Left forelimb (tissue), 1 donor: Measurements from ENCODE around the gene NPAS3.

ENCODE experiments used
- DNase-seq: peaks from one replicate; pipeline ENCODE4 v3.0.0-alpha.2; 2018; ENCODE audit warnings: low spot score

NPAS3 gene

DNA sequence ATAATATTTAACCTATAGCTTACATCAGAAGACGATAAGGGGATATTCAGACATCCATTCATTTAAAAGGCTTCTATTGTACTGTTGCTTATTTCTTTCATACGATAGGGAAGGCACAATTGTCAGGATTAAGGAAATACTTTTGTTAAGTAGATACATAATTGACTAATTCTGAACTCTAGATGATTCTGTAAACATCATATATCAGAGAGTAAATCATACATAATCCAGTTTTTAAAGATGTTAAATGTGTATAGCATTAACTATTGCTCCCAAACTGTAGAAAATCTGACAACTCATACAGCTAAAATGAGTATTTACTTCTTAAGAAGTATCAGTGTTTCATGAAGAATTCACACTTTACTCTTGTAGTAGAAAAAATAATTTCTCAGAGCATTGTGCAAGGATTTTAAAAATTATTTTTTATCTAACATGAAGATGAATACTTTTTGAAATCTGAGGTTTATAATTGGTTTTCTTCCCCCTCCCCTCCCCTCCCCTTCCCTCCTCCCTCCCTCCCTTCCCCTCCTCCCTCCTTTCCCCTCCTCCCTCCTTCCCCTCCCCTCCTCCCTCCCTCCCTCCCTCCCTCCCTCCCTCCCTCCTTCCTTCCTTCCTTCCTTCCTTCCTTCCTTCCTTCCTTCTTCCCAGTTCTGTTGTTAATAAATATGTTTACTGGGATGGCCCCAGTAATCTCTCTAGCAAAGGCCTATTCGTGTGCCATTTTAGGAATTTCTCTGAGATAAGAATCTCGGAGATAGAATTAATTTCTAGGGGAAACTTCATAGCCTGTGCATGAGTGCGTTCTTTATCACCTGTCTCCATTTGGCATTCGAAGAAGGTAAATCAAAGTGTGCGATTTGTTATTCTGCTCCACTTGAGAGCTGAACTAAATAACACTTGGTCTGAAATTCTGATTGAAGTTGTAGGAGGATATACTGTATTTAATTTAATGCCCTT, 2.3 kb downstream of the NPAS3 start:
- no peak for DNase-seq

DNA sequence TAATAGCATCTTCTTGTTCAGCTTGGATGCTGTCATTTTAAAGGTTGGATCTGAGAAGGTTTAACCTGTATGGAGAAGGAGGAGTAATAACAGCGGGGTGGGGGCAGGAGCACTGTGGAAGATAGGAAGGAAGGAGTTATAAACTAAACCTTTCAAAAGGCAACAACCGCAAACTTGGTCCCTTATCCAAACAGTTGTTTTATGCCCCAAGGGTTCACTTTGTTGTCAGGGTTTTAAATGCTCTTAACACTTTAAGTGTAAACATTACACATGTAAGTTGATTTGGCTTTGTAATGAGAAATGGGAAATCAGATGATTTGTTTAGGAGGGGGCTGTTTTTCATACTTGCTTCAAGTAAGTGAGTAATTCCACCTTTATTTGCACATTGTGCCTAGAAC, 3.0 kb downstream of the NPAS3 start:
- DNase-seq = no peak

DNA sequence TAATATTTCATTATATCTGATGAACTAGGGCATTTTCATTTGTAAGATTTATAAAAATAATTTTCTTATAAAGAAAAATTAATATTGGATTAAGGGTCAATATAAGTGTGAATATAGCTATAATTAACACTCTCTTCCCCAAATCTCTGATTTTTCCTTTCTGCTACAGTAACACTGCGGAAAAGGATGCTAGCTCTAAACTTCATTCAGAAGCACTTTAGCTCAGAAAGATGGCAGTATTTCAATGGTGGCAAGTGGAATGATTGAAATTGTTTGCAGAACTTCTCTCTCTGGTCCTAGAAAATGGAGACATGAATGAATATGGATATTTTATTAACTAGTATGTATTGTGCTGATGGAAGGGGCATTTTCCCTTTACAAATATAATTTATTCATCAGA, 8.4 kb downstream of the NPAS3 start:
- no peak for DNase-seq

DNA sequence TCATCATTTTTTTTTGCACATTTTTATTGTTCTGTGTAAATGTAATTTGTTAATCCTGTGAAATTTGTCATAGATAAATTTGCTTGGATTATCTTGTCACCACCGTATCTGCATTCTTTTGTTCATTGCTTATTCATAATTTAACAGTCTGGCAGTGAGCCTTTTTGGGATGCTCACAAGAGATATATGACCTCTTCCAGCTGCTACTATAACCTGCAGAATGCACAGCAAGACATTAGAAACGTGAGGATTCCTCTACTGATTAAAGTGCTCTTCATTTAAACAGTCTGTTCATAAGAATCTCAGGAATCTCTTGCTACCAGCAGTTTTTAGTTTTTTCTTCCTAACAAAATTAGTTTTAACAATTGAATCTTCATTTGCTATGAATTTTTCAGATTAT, 9.1 kb downstream of the NPAS3 start:
- no peak for DNase-seq

DNA sequence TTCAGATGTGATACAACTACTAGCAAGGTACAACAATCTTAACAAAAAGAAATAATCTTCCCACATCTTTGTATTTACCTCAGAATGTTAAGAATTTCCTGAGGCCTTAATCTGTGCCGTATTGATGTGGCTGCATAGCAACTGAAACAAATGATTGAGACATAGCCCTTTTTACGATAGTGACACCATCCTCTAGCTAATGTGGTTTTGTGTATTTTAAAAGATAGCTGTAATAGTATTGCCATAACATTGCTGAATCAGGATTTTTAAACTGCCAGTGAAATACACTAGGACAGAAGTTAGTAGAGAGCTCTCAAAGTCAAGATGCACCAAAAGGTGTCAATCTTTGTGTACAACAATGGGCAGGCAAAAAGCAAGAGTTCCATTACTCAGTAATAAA, 11.9 kb downstream of the NPAS3 start:
- DNase-seq = no peak

DNA sequence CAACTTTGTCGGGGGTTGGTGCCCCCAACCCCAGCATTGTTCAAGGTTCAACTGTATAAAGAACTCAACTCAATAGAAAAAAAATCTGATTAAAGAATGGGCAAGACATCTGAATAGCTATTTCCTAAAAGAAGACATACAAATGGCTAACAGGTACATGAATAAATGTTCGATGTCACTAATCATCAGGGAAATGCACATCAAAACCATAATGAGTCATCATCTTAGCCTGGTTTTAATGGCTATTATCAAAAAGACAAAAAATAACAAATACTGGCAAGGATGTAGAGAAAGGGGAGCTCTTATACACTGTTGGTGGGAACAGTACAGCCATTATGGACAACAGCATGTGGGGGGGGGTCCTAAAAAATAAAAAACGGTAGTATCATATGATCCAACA, 28.7 kb downstream of the NPAS3 start:
- no peak for DNase-seq

DNA sequence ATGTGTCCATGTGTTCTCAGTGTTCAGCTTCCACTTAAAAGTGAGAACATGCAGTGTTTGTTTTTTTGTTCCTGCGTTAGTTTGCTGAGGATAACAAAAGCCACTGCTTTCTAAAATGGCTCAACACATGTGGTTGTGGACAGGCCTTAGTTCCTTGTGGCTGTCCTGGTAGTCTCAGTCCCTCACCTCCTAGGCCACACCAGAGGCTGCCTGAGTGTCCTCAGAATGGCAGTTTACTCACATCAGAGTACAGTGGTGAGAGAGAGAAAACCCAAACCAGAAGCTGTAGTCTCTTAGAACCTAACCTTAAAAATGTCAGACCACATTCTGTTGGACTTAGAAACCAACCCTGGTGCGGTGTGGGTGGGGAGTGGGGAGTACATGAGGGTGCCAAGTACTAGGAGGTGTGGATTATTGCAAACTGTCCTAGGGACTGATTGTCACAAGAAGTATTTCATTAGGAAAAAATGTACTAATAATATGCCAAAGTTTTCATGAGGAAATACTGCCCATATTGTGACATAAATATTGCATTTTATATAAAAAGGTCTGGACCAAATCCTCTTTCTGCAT, 30.4 kb downstream of the NPAS3 start:
- no peak for DNase-seq

DNA sequence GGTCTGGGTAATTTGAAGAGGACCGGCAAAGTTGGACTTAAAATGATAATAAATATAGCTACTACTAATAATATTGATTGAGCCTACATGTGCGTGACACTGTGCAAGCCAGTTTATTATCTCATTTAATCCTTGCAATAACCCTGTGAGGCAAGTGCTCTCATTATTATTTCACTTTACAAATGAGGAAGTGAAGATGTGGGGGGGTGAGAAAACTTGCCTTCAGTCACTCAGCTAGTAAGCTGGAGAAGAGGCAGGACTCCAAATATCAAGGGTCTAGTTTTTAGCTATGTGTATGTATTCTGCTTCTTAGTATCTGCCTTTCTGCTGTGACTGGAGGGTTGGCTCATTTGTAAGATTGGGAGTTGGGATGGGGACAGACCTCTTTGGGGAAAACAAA, 39.2 kb downstream of the NPAS3 start:
- no peak for DNase-seq

DNA sequence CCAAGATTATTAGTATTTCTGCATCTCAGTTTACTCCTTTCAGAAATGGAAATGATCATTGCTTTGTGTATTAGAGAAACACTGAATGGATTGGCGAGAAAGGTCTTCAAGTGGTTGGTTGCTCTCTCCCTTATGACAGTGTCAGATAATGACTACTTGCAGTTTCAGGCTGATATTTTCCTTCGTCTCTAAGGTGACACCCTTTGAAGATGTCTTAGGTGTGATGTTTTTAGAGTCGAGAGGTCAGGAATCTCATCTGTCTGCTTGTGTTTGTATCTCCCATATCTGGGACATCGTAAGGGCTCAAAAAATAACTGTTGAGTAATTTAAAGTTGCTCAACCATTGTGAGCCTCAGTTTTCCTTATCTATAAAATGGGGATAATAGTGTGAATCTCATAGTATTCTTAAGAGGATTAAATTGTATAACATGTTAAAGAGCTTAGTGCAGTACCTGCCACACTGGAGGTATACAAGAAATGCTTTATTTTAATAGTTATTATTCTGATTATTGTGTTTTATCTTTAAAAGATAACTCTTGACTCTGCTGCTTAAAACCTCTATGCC, 40.1 kb downstream of the NPAS3 start:
- no peak for DNase-seq

DNA sequence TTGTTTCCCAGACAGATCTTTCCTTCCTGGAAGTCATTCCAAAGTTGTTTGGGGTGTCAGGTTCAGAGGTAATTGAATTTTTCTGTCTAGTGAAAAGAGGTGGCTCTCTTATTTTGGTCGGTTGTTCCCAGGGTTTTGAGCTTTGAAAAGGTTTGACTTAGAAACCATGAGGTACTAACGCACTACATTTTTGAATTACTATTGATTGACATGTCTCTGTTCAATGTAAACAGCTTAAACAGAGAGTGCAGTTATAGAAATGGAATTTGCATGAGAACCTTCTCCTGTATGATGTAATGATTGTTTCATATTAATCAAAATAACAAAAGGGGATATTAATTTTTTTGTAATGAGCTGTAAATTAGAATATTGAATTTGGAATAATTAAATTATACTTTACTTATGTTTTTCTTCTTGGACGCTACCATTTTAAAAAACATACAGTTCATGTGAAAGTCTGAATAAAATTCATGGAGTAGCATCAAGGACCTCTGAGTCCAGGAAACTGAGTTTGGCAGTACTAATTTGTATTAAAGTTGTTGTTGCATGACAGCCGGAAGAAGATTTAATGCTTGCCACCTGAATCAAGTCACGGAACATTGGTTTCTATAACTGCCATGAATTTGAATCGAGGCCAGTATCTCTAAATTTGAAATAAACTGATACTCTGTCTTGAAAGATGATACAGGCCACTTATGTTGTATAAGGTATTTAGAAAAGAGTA, 41.7 kb downstream of the NPAS3 start:
- DNase-seq = no peak

DNA sequence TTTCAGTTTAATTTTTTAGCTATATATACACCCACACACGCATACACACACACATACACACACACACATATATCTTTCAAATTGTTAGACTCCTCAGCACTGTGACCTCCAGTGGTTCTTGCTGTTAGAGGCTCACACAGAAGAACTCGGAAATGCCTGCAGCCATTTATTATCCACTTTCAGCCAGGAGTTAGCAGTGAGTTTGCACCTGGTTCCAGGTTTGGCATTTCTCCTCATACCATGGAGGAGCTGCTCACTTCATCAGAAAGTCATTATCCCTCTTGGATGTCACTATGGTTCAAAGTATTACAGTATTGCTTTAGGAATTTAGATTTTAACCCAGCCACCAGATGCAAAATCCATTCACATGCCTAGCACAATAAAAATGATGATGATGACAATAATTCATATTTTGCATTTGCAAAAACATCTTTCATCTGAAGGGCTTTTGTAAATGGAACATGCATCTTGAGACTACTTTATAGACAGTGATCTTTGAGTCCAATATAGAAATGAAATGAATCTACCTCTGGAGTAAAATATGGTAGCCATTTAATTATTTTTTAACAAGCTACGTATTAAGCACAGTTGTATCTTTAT, 42.3 kb downstream of the NPAS3 start:
- no peak for DNase-seq

DNA sequence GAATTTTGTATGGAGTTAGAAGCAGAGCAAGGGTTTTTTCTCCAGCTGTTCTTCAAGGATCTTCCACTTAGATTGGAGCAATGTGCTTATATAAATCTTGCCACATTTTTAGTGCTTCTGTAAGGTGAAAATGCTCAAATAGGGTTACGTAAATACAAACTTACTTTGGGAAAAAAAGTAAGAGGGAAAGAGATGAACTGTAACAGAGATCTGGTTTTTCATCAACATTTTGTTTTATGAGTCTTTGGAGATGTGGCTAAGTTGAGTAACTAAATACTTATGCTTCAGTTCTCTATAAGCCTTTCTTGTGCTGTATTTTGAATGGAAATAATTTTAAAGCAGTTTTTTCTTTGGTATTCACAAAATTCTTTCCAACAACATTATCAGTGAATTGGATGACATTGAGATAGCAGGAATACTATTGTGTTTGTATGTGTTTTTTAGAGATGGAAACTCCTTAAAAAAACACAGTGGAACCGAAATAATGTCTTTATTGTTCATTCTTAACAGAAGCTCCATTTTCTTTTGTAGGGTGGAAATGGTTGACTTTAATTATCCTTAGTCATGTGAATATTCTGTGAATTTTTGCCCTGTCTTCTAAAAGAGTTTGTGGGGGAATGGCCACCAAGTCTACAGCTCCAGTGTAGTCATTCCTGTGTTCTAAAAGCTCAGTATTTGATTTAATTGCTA, 45.7 kb downstream of the NPAS3 start:
- DNase-seq = no peak

DNA sequence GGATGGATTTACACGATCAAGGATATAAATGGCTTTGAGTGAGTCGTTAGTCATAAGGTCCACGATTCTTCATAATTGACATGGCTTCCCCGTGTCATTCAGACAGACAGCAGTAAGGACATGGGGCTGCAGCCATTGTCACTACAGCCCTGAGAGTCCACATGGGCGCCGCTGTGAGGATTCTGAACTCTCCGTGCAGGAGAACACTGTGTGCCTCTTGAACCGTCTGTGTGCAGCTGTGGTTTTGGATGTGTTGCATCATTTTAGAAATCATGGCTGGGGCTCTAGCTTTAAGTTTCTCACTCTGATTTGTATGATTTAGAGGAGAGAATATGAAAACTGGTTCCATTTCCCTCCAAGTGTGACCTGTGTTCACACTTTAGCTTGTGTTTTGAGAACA, 47.2 kb downstream of the NPAS3 start:
- no peak for DNase-seq

DNA sequence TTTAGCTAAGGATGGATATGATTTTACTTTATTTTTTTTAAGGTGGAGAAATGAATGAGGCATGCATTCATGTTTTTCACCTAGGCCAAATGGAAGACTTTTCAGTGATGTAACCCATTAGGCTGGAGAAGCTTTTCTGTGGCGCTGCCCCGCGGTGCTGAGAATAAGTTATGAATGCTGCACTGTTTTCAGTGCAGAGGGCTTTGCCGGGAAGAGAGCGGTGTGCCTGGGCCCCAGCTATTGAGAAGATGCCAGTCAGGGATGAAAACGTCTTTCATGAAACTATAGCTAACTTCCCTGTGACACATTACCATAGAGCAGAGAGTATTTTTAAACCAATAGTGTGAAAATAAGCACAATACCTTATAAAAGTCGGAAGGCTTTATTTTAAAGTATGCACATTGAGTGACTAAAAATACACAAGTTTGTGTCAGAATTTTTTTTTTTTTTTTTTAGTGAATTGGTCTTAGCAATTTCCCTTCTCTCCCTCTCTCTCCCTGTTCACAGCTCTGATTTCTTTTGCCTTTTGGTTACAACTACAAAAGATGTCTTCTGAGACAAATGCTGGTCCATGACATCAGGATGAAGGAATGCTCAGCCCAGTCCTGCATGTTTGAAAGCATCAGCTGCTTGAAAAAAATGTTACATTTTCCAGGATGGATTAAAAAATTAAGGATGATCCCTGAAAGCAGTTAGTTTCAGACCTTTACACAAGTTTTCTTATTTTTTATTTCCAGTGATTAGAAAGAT, 48.3 kb downstream of the NPAS3 start:
- no peak for DNase-seq

DNA sequence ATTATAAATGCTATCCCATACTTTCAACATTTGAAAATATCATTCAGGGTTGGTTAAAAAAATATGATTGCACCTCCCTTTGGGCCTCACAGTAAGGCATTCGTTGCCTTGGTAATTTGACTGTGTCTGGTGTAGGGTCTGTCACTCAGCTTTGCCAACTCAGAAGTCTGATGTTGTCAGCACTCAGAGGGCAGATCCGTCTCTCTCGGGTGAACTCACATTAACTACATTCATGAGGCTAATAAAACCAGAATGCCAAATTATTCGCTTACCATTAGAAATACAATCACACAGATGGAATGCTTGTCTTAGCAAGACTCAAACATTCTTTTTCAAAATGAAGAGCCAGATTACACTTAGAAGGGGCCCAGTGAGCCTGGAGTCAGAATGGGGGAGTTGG, 53.0 kb downstream of the NPAS3 start:
- no peak for DNase-seq

DNA sequence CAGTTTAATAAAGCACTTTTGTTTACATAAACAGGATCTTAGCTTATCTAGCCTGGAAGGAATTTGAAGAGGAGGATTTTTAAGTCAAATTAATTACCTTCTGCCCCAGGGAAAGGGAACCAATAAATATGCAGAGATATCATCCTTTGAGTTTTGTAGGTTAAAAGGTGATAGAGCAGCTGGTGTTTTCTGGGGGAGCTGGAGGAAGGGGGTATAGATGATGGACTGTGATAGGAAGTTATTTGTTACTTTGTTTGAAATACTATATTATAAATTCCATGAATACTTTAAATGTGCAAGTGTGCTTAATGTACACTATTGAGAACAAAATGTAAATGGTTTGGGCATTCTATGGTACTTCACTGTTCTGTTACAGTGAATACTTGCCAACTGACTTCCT, 55.2 kb downstream of the NPAS3 start:
- DNase-seq = no peak

DNA sequence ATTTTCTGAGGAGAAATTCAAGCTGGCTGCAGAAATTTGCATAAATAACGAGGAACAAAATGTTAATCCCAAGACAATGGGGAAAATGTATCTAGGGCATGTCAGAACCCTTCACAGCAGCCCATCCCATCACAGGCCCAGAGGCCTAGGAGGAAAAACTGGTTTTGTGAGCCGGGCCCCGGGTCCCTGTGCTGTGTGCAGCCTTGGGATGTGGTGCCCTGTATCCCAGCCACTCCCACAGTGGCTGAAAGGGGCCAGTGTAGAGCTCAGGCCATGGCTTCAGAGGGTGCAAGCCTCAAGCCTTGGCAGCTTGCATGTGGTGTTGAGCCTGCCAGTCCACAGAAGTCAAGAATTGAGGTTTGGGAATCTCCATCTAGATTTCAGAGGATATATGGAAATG, 57.7 kb downstream of the NPAS3 start:
- DNase-seq = no peak

DNA sequence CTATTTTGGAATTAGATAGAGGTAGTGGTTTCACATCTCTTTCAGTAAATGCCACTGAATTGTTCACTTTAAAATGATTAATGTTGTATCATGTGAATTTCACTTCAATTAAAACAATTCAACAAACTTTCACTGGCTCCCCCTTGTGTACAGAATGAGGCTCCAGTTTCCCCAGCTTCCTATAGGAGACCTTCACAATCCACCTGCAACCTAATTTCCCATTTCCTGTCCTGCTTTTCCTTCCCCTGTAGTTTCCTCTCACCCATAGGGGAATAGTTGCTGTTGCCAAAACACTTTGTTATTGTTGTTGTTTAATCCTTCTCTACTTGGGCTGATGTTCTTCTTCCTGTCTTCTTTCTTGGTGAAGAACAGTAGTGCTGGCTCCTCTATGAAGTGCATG, 59.8 kb downstream of the NPAS3 start:
- DNase-seq = no peak

DNA sequence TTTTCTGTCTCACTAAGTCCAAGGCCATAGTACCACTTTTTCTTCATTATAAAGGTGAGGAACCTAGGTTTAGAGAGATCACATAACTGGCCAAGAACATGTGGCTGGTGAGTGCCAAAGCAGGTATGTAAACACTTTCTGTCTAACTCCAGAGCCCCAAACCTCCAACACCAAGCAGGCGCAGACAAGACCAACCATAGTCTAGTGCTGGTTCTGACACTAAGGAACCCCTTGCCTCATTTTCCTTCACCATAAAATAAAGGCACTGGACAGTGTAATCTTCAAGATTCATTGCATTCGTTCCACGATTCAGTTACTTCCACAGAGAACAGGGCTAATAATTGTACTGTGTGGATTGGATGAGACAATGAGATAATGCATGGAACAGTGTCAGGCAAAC, 71.0 kb downstream of the NPAS3 start:
- no peak for DNase-seq

DNA sequence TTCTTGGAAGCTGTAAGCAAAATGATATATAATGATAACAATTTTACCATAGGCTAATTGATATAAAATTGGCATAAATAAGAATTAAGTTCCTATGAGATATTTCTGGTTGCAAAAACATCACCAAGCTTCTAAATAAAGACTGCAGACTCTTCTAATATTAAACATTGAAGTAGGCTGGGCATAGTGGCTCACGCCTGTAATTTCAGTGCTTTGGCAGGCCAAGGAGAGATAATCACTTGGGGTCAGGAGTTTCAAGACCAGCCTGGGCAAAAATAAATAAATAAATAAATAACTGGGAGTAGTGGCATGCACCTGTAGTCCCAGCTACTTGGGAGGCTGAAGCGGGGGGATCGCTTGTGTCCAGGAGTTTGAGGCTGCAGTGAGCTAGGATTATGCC, 71.8 kb downstream of the NPAS3 start:
- DNase-seq = no peak

DNA sequence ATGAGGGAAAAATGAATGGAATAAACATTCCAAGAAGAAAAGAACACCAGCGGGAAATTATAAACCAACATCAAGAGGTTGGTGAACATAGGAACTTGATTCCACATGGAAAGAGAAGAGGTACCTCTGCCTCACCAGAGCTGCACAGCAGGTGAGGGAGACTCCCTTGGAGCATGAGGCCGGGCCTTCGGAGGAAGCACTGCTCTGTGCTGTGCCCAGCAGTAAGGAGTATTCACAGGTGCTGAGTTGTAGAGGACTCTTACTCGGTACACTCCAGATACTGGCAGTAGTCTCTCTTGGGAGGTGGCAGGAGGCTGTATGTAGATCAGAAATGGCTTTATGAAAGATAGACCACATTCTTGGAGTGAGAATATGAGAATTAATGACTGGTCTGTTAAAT, 76.0 kb downstream of the NPAS3 start:
- DNase-seq = no peak
